Liver (tissue), 3 donors: ENCODE measurements around the gene SRC.

Experiments
- EGR1 ChIP-seq, 2 donors: IDR thresholded peaks; 2 replicates each; pipeline ENCODE4 v1.6.1; 2016 to 2018; ENCODE audit warnings: antibody characterized with exemption in 2 of 2, low read depth in 2 of 2
- GABPA ChIP-seq, 2 donors: IDR thresholded peaks in 1 of 2; conservative IDR thresholded peaks in 1 of 2; 2 replicates each; pipeline ENCODE4 v1.6.1; 2016; ENCODE audit warnings: antibody characterized with exemption in 2 of 2, mild to moderate bottlenecking in 1 of 2, moderate library complexity in 1 of 2
- HNF4A ChIP-seq, 2 donors: conservative IDR thresholded peaks; 2 replicates each; pipeline ENCODE4 v1.6.1; 2016; ENCODE audit warnings: antibody characterized with exemption in 2 of 2, mild to moderate bottlenecking in 2 of 2
- JUND ChIP-seq, 2 donors: IDR thresholded peaks; 2 replicates each; pipeline ENCODE4 v1.6.1; 2016; ENCODE audit warnings: antibody characterized with exemption in 2 of 2
- RAD21 ChIP-seq, 2 donors: IDR thresholded peaks; 2 replicates each; pipeline ENCODE4 v1.6.1; 2016; ENCODE audit warnings: antibody characterized with exemption in 2 of 2, mild to moderate bottlenecking in 2 of 2
- RXRA ChIP-seq, 2 donors: IDR thresholded peaks; 2 replicates each; pipeline ENCODE4 v1.6.1; 2017 to 2018; ENCODE audit warnings: antibody characterized with exemption in 2 of 2, mild to moderate bottlenecking in 1 of 2
- SP1 ChIP-seq: IDR thresholded peaks from 2 replicates; pipeline ENCODE4 v1.6.1; 2018; ENCODE audit warnings: antibody characterized with exemption, mild to moderate bottlenecking
- TAF1 ChIP-seq: conservative IDR thresholded peaks from 2 replicates; pipeline ENCODE4 v1.6.1; 2016; ENCODE audit warnings: antibody characterized with exemption, mild to moderate bottlenecking
- YY1 ChIP-seq: IDR thresholded peaks from 2 replicates; pipeline ENCODE4 v1.6.1; 2016; ENCODE audit warnings: antibody characterized with exemption, mild to moderate bottlenecking
- TF ChIP-seq, protein P1 (sequence below): fragments of 150-350 bp; IDR thresholded peaks from 2 replicates; pipeline ENCODE4 v1.5.1; 2017; ENCODE audit warnings: improper control_type of control experiment, low read depth, low read length; ENCODE audit not compliant: missing input control
- TF ChIP-seq, protein P2 (sequence below): IDR thresholded peaks from 2 replicates; pipeline ENCODE4 v1.6.1; 2016; ENCODE audit warnings: antibody characterized with exemption
- TF ChIP-seq, protein P3 (sequence below): IDR thresholded peaks from 2 replicates; pipeline ENCODE4 v1.6.1; 2016; ENCODE audit warnings: antibody characterized with exemption, mild to moderate bottlenecking
- TF ChIP-seq, protein P4 (sequence below): IDR thresholded peaks from 2 replicates; pipeline ENCODE4 v1.6.1; 2016; ENCODE audit warnings: antibody characterized with exemption
- TF ChIP-seq, protein P5 (sequence below): IDR thresholded peaks from 2 replicates; pipeline ENCODE4 v1.6.1; 2016; ENCODE audit warnings: antibody characterized with exemption
- donor health status: healthy.
- donor health status: healthy.

DNA sequence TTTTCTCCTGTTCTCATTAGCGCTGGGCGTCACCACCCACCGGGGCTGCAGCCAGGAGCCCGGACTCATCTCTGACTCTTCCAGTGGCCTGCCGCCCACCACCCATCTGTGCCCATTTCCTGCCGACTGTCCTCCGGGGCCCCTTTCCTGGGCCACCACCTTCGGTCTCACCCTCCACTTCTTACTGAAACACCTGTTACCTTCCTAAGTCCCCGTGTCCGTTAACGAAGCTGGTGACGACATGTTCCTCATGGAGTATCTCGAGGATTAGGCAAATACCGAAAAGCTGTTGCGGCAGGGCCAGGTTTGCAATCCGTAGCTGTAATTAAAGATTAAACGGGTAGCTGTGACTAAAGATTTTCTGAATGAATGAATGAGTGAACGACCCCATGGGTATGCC is 80.2 kb downstream of the SRC start:
- TF ChIP-seq TAF1 (no peak), RXRA (IDR thresholded peaks at IDR 0.05) (no peak), RAD21 (IDR thresholded peaks at IDR 0.05) (no peak), SP1 (no peak), GABPA (IDR thresholded peaks at IDR 0.05 in 1 of 2, conservative IDR thresholded peaks at IDR 0.05 in 1 of 2) (no peak), YY1 (no peak), JUND (IDR thresholded peaks at IDR 0.05) (no peak), HNF4A (conservative IDR thresholded peaks at IDR 0.05) (no peak), EGR1 (IDR thresholded peaks at IDR 0.05; ENCODE audit: low read depth in 2 of 2) (no peak)
- TF ChIP-seq, protein P1, sequence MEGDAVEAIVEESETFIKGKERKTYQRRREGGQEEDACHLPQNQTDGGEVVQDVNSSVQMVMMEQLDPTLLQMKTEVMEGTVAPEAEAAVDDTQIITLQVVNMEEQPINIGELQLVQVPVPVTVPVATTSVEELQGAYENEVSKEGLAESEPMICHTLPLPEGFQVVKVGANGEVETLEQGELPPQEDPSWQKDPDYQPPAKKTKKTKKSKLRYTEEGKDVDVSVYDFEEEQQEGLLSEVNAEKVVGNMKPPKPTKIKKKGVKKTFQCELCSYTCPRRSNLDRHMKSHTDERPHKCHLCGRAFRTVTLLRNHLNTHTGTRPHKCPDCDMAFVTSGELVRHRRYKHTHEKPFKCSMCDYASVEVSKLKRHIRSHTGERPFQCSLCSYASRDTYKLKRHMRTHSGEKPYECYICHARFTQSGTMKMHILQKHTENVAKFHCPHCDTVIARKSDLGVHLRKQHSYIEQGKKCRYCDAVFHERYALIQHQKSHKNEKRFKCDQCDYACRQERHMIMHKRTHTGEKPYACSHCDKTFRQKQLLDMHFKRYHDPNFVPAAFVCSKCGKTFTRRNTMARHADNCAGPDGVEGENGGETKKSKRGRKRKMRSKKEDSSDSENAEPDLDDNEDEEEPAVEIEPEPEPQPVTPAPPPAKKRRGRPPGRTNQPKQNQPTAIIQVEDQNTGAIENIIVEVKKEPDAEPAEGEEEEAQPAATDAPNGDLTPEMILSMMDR: no peak
- TF ChIP-seq, protein P2, sequence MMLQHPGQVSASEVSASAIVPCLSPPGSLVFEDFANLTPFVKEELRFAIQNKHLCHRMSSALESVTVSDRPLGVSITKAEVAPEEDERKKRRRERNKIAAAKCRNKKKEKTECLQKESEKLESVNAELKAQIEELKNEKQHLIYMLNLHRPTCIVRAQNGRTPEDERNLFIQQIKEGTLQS: no peak
- TF ChIP-seq, protein P3, sequence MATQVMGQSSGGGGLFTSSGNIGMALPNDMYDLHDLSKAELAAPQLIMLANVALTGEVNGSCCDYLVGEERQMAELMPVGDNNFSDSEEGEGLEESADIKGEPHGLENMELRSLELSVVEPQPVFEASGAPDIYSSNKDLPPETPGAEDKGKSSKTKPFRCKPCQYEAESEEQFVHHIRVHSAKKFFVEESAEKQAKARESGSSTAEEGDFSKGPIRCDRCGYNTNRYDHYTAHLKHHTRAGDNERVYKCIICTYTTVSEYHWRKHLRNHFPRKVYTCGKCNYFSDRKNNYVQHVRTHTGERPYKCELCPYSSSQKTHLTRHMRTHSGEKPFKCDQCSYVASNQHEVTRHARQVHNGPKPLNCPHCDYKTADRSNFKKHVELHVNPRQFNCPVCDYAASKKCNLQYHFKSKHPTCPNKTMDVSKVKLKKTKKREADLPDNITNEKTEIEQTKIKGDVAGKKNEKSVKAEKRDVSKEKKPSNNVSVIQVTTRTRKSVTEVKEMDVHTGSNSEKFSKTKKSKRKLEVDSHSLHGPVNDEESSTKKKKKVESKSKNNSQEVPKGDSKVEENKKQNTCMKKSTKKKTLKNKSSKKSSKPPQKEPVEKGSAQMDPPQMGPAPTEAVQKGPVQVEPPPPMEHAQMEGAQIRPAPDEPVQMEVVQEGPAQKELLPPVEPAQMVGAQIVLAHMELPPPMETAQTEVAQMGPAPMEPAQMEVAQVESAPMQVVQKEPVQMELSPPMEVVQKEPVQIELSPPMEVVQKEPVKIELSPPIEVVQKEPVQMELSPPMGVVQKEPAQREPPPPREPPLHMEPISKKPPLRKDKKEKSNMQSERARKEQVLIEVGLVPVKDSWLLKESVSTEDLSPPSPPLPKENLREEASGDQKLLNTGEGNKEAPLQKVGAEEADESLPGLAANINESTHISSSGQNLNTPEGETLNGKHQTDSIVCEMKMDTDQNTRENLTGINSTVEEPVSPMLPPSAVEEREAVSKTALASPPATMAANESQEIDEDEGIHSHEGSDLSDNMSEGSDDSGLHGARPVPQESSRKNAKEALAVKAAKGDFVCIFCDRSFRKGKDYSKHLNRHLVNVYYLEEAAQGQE: no peak
- TF ChIP-seq, protein P4, sequence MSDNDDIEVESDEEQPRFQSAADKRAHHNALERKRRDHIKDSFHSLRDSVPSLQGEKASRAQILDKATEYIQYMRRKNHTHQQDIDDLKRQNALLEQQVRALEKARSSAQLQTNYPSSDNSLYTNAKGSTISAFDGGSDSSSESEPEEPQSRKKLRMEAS: no peak
- TF ChIP-seq, protein P5, sequence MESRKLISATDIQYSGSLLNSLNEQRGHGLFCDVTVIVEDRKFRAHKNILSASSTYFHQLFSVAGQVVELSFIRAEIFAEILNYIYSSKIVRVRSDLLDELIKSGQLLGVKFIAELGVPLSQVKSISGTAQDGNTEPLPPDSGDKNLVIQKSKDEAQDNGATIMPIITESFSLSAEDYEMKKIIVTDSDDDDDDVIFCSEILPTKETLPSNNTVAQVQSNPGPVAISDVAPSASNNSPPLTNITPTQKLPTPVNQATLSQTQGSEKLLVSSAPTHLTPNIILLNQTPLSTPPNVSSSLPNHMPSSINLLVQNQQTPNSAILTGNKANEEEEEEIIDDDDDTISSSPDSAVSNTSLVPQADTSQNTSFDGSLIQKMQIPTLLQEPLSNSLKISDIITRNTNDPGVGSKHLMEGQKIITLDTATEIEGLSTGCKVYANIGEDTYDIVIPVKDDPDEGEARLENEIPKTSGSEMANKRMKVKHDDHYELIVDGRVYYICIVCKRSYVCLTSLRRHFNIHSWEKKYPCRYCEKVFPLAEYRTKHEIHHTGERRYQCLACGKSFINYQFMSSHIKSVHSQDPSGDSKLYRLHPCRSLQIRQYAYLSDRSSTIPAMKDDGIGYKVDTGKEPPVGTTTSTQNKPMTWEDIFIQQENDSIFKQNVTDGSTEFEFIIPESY: no peak
